Esophagus squamous epithelium (tissue), 4 donors: ENCODE measurements around the gene SQOR.

Source experiments
- POLR2A ChIP-seq, 4 donors: fragments of 450-650 bp; IDR thresholded peaks; one replicate each; pipeline ENCODE4 v1.6.1; 2017; ENCODE audit warnings: antibody characterized with exemption in 4 of 4, mild to moderate bottlenecking in 4 of 4, moderate library complexity in 3 of 4
- TF ChIP-seq, protein P1 (sequence below), 6 experiments: fragments of 450-650 bp in 4 of 6; fragments of 200-600 bp in 2 of 6; sonication (generic) in 2 of 6; IDR thresholded peaks; one replicate each; pipeline ENCODE4 v1.5.1; 2016 to 2019; ENCODE audit warnings: antibody characterized with exemption in 6 of 6, mild to moderate bottlenecking in 4 of 6, moderate library complexity in 4 of 6

DNA sequence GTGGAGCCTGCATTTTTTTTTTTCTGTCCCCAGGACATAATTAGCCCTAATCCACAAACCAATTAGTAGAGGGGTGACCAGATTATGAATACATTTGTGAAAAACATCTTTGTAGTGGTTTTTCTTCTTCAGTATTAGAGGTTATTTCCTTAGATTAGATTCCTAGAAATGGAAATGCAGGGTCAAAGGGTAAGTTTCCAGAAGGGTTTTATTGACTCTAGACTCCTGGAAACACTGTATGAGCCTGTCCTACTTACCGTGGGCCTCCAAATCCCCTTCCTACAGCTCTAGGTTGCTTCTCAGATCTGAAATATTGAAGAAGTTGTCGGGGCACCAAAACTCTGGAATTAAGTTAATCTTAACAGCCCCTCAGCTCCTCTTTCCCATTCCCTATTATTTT is 22.4 kb downstream of the SQOR start:
- TF ChIP-seq, protein P1, sequence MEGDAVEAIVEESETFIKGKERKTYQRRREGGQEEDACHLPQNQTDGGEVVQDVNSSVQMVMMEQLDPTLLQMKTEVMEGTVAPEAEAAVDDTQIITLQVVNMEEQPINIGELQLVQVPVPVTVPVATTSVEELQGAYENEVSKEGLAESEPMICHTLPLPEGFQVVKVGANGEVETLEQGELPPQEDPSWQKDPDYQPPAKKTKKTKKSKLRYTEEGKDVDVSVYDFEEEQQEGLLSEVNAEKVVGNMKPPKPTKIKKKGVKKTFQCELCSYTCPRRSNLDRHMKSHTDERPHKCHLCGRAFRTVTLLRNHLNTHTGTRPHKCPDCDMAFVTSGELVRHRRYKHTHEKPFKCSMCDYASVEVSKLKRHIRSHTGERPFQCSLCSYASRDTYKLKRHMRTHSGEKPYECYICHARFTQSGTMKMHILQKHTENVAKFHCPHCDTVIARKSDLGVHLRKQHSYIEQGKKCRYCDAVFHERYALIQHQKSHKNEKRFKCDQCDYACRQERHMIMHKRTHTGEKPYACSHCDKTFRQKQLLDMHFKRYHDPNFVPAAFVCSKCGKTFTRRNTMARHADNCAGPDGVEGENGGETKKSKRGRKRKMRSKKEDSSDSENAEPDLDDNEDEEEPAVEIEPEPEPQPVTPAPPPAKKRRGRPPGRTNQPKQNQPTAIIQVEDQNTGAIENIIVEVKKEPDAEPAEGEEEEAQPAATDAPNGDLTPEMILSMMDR (IDR thresholded peaks at IDR 0.05): no peak
- no peak for TF ChIP-seq POLR2A (IDR thresholded peaks at IDR 0.05)
